Gastroesophageal sphincter (tissue), 3 donors: ENCODE data around the gene HIP1.

Experiments
- POLR2A ChIP-seq, 2 donors: fragments of 450-650 bp; IDR thresholded peaks; one replicate each; pipeline ENCODE4 v1.6.1; 2017; ENCODE audit warnings: antibody characterized with exemption in 2 of 2, mild to moderate bottlenecking in 2 of 2, moderate library complexity in 1 of 2
- TF ChIP-seq, protein P1 (sequence below), 4 experiments: fragments of 200-600 bp in 2 of 4; fragments of 450-650 bp in 2 of 4; sonication (generic) in 1 of 4; IDR thresholded peaks; one replicate each; pipeline ENCODE4 v1.5.1; 2017 to 2019; ENCODE audit warnings: antibody characterized with exemption in 4 of 4, mild to moderate bottlenecking in 2 of 4, moderate library complexity in 2 of 4

DNA sequence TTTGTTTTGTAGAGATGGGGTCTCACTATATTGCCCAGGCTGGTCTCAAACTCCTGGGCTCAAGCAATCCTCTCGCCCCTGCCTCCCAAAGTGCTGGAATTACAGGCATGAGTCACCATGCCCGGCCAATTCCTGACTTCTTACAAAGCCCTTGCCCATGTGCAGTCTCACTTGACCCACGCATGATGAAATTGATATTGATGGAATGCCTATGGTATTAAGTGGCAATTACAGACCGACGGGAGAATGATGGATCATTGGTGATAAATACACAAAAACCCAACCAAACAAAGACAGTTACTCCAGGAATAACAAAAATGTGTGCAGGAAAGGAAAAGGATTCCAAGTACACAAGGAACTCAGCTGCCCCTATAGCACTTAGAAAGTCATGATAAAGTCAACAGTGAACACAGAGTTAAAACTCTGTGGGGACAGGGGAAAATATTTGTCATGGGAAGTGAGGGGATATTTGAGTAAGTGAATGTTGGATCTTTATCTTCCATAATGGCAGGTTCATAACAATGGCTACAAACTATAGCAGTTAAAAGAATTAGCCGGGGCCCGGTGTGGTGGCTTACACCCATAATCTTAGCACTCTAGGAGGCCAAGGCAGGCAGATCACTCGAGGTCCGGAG is 21.6 kb downstream of the HIP1 start:
- no peak for TF ChIP-seq POLR2A (IDR thresholded peaks at IDR 0.05)
- TF ChIP-seq, protein P1, sequence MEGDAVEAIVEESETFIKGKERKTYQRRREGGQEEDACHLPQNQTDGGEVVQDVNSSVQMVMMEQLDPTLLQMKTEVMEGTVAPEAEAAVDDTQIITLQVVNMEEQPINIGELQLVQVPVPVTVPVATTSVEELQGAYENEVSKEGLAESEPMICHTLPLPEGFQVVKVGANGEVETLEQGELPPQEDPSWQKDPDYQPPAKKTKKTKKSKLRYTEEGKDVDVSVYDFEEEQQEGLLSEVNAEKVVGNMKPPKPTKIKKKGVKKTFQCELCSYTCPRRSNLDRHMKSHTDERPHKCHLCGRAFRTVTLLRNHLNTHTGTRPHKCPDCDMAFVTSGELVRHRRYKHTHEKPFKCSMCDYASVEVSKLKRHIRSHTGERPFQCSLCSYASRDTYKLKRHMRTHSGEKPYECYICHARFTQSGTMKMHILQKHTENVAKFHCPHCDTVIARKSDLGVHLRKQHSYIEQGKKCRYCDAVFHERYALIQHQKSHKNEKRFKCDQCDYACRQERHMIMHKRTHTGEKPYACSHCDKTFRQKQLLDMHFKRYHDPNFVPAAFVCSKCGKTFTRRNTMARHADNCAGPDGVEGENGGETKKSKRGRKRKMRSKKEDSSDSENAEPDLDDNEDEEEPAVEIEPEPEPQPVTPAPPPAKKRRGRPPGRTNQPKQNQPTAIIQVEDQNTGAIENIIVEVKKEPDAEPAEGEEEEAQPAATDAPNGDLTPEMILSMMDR (IDR thresholded peaks at IDR 0.05) = no peak
